ENCODE data around the gene POLG. TPM values are rescaled to one million over a fixed set of nuclear protein-coding genes. Genes with fewer than 3 reads are reported as not detected.

Gene POLG
- total and polyA plus RNA-seq, 2 of the 13 experiments (the other 11 are each of a cell fraction or from before 2014, with no cell fraction given), result 26.6 to 35.5 TPM

DNA sequence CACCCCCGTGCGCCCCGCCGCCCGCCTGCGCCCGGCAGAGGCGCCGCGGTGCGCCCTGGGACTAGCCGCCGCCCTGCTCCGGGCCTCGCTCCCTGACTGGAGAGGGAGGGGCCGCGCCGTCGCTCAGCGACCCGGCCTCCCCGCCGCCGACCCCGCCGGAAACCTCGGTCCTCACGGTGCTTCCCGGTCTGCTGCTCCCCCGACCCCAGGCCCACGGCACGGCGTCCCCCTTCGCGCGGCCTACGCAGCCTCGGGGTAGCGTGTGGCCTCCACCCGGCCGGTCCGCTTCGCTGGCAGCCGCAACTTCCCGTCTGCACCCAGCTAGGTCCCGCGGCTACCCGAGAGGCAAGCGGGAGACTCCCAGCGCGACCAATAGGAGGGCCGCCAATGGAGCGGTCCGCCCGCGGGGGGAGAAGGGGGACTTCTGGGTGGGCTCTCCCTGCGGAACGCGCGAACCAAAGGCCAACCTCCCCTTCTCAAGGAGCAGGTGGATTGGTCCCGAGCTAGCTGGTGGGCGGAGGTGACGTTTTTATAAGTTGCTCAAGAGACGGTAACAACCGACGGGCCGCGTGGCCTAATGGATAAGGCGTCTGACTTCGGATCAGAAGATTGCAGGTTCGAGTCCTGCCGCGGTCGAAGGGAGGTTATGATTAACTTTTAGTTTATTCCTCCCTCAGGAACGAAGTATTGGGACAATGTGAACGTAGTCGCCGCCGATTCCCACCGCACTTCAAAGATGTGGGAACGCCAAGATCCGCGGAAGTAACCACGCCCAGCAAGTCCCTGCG lies at the start of gene POLG (continued):
- TF ChIP-seq, protein P1, sequence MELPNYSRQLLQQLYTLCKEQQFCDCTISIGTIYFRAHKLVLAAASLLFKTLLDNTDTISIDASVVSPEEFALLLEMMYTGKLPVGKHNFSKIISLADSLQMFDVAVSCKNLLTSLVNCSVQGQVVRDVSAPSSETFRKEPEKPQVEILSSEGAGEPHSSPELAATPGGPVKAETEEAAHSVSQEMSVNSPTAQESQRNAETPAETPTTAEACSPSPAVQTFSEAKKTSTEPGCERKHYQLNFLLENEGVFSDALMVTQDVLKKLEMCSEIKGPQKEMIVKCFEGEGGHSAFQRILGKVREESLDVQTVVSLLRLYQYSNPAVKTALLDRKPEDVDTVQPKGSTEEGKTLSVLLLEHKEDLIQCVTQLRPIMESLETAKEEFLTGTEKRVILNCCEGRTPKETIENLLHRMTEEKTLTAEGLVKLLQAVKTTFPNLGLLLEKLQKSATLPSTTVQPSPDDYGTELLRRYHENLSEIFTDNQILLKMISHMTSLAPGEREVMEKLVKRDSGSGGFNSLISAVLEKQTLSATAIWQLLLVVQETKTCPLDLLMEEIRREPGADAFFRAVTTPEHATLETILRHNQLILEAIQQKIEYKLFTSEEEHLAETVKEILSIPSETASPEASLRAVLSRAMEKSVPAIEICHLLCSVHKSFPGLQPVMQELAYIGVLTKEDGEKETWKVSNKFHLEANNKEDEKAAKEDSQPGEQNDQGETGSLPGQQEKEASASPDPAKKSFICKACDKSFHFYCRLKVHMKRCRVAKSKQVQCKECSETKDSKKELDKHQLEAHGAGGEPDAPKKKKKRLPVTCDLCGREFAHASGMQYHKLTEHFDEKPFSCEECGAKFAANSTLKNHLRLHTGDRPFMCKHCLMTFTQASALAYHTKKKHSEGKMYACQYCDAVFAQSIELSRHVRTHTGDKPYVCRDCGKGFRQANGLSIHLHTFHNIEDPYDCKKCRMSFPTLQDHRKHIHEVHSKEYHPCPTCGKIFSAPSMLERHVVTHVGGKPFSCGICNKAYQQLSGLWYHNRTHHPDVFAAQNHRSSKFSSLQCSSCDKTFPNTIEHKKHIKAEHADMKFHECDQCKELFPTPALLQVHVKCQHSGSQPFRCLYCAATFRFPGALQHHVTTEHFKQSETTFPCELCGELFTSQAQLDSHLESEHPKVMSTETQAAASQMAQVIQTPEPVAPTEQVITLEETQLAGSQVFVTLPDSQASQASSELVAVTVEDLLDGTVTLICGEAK (IDR thresholded peaks at IDR 0.05), result no peak
- TF ChIP-seq, protein P1 (CRISPR knock-in tag; IDR thresholded peaks at IDR 0.05), result peak; percentile 60; the same call in 1 of the 2 replicates
- TF ChIP-seq MXI1 (IDR thresholded peaks at IDR 0.05; ENCODE audit: borderline replicate concordance, low read depth, low read length) (peak; percentile 34; the same call in 2 of the 3 replicates), TARDBP (CRISPR knock-in tag; IDR thresholded peaks at IDR 0.05) (peak; percentile 91), ZNF891 (CRISPR knock-in tag; IDR thresholded peaks at IDR 0.05) (peak; percentile 93; the same call in 1 of the 2 replicates), POGZ (CRISPR knock-in tag; IDR thresholded peaks at IDR 0.05) (peak; percentile 83; the same call in 1 of the 2 replicates), SP140L (CRISPR knock-in tag; IDR thresholded peaks at IDR 0.05; ENCODE audit: borderline replicate concordance) (0 out of 2 replicates have a peak, but pooled peaks have one; percentile 83), GABPB1 (CRISPR knock-in tag; IDR thresholded peaks at IDR 0.05) (peak; percentile 90), ISL2 (CRISPR knock-in tag; IDR thresholded peaks at IDR 0.05) (peak; percentile 61), SRY (CRISPR knock-in tag; IDR thresholded peaks at IDR 0.05) (peak; percentile 74; the same call in 1 of the 2 replicates), KLF13 (CRISPR knock-in tag; IDR thresholded peaks at IDR 0.05) (peak; percentile 70; the same call in 1 of the 2 replicates), GMEB2 (CRISPR knock-in tag; IDR thresholded peaks at IDR 0.05; ENCODE audit: low read depth) (no peak), SOX5 (CRISPR knock-in tag; IDR thresholded peaks at IDR 0.05; ENCODE audit: borderline replicate concordance) (0 out of 2 replicates have a peak, but pooled peaks have one; percentile 30), KDM3A (CRISPR knock-in tag; IDR thresholded peaks at IDR 0.05; ENCODE audit: low read depth) (no peak), ZNF329 (CRISPR knock-in tag; IDR thresholded peaks at IDR 0.05; ENCODE audit: low read depth) (peak; percentile 79), TP53 (CRISPR knock-in tag; conservative IDR thresholded peaks at IDR 0.05) (no peak; the same call in 1 of the 2 replicates), ZNF816 (CRISPR knock-in tag; IDR thresholded peaks at IDR 0.05; ENCODE audit: borderline replicate concordance) (no peak), ZNF691 (CRISPR knock-in tag; IDR thresholded peaks at IDR 0.05; ENCODE audit: borderline replicate concordance, low read depth) (peak; percentile 54; the same call in 1 of the 2 replicates)

Measured in HepG2 (cell line).